H1 (cell line): ENCODE measurements around the gene FAF2. TPM values are rescaled to one million over a fixed set of nuclear protein-coding genes. Genes with fewer than 3 reads are reported as not detected.

ENCODE experiments used
- NANOG ChIP-seq: IDR thresholded peaks from 2 replicates; pipeline ENCODE4 v1.6.1; 2011; ENCODE audit warnings: low read length, low read depth, mild to moderate bottlenecking, inconsistent platforms; ENCODE audit not compliant: insufficient read depth, poor library complexity, severe bottlenecking
- polyA plus RNA-seq, 7 experiments: library from polyadenylated mRNA; depleted of rRNA in 3 of 7; stranded (reverse) in 5 of 7; unstranded in 2 of 7; fragments of >200 nt in 5 of 7; fragments of 200-250 nt in 2 of 7; gene quantifications; 1 replicate in 5 of 7; 2 replicates in 1 of 7; 4 replicates in 1 of 7; pipeline versions ENCODE4 v1.2.1 to v1.2.3, GENCODE V29; 2011 to 2013; ENCODE audit warnings: missing spikeins in 2 of 7, mixed read lengths in 2 of 7
- total RNA-seq: library from RNA; stranded (reverse); fragmentation: NEBNext Ultra II Directional; extraction: Animal tissue kit (Norgen Biotek cat#: 25700); gene quantifications from 2 replicates; pipeline ENCODE4 v1.2.1, GENCODE V29; 2021
- TF ChIP-seq, protein P1 (sequence below): IDR thresholded peaks from 2 replicates; pipeline ENCODE4 v1.6.1; 2012; ENCODE audit warnings: low read length, inconsistent platforms

Gene FAF2
- total and polyA plus RNA-seq, 2 of the 8 experiments (the other 6 are each of a cell fraction or from before 2014, with no cell fraction given) = 20.8 to 35.8 TPM

DNA sequence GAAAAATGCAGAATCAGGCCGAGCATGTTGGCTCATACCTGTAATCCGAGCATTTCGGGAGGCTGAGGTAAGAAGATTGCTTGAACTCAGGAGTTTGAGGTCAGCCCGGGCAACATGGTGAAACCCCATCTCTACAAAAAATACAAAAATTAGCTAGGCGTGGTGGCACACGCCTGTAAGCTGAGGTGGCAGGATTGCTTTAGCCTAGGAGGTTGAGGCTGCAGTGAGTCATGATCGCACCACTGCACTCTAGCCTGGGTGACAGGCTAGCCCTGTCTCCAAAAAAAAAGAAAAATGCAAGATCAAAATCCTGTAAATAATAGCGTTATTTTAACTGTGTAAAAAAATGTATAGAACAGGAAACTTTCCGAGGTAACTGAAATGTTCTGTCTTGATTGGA, 49.7 kb downstream of the FAF2 start (continued):
- no peak for TF ChIP-seq NANOG
- TF ChIP-seq, protein P1, sequence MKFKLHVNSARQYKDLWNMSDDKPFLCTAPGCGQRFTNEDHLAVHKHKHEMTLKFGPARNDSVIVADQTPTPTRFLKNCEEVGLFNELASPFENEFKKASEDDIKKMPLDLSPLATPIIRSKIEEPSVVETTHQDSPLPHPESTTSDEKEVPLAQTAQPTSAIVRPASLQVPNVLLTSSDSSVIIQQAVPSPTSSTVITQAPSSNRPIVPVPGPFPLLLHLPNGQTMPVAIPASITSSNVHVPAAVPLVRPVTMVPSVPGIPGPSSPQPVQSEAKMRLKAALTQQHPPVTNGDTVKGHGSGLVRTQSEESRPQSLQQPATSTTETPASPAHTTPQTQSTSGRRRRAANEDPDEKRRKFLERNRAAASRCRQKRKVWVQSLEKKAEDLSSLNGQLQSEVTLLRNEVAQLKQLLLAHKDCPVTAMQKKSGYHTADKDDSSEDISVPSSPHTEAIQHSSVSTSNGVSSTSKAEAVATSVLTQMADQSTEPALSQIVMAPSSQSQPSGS = no peak
